ENCODE results near the gene SNCAIP.

The SNCAIP gene

GRCh38 chr5:122312591-122313406, 762 bp downstream of the SNCAIP start:
- peak; percentile 82 for ATAC-seq
- TF ChIP-seq TCF4 (CRISPR knock-in tag; IDR thresholded peaks at IDR 0.05; ENCODE audit: borderline replicate concordance) (0 out of 2 replicates have a peak, but pooled peaks have one; percentile 5), BACH2 (CRISPR knock-in tag; IDR thresholded peaks at IDR 0.05; ENCODE audit: borderline replicate concordance) (no peak), ZC3H10 (CRISPR knock-in tag; IDR thresholded peaks at IDR 0.05) (no peak), ZFP30 (CRISPR knock-in tag; IDR thresholded peaks at IDR 0.05) (no peak), GLIS3 (CRISPR knock-in tag; IDR thresholded peaks at IDR 0.05) (no peak), ZFP3 (CRISPR knock-in tag; IDR thresholded peaks at IDR 0.05) (no peak), ZNF565 (CRISPR knock-in tag; conservative IDR thresholded peaks at IDR 0.05; ENCODE audit: low read depth) (no peak)

- ATAC-seq = no peak
- no peak for TF ChIP-seq ZFP3 (CRISPR knock-in tag; IDR thresholded peaks at IDR 0.05)
- no peak for TF ChIP-seq ISL1 (CRISPR knock-in tag; IDR thresholded peaks at IDR 0.05)
- no peak for TF ChIP-seq PPARA (CRISPR knock-in tag; IDR thresholded peaks at IDR 0.05; ENCODE audit: borderline replicate concordance)
- no peak for TF ChIP-seq GLIS3 (CRISPR knock-in tag; IDR thresholded peaks at IDR 0.05)
- TF ChIP-seq RARB (CRISPR knock-in tag; IDR thresholded peaks at IDR 0.05) = no peak
- no peak for TF ChIP-seq CSDC2 (CRISPR knock-in tag; IDR thresholded peaks at IDR 0.05)
- no peak for TF ChIP-seq ARNTL (CRISPR knock-in tag; IDR thresholded peaks at IDR 0.05; ENCODE audit: borderline replicate concordance, low read depth)
- TF ChIP-seq BACH2 (CRISPR knock-in tag; IDR thresholded peaks at IDR 0.05; ENCODE audit: borderline replicate concordance) = no peak
- no peak for TF ChIP-seq ZFP30 (CRISPR knock-in tag; IDR thresholded peaks at IDR 0.05)
- TF ChIP-seq TOX (CRISPR knock-in tag; IDR thresholded peaks at IDR 0.05; ENCODE audit: borderline replicate concordance) = no peak
Measured at GRCh38 chr5:122314036-122314435, 2.0 kb downstream of the SNCAIP start.

GRCh38 chr5:122315521-122315920, 3.5 kb downstream of the SNCAIP start:
- ATAC-seq = no peak
- TF ChIP-seq TCF4 (CRISPR knock-in tag; IDR thresholded peaks at IDR 0.05; ENCODE audit: borderline replicate concordance) (no peak), ZNF565 (CRISPR knock-in tag; conservative IDR thresholded peaks at IDR 0.05; ENCODE audit: low read depth) (no peak), TSHZ2 (CRISPR knock-in tag; IDR thresholded peaks at IDR 0.05) (no peak), BACH2 (CRISPR knock-in tag; IDR thresholded peaks at IDR 0.05; ENCODE audit: borderline replicate concordance) (no peak), CREB5 (CRISPR knock-in tag; IDR thresholded peaks at IDR 0.05; ENCODE audit: low read depth) (no peak), RARB (CRISPR knock-in tag; IDR thresholded peaks at IDR 0.05) (no peak), ARNTL (CRISPR knock-in tag; IDR thresholded peaks at IDR 0.05; ENCODE audit: borderline replicate concordance, low read depth) (no peak), PATZ1 (CRISPR knock-in tag; IDR thresholded peaks at IDR 0.05; ENCODE audit: borderline replicate concordance) (no peak), TOX (CRISPR knock-in tag; IDR thresholded peaks at IDR 0.05; ENCODE audit: borderline replicate concordance) (no peak)

- no peak for ATAC-seq
- TF ChIP-seq ARNTL (CRISPR knock-in tag; IDR thresholded peaks at IDR 0.05; ENCODE audit: borderline replicate concordance, low read depth) (no peak), BACH2 (CRISPR knock-in tag; IDR thresholded peaks at IDR 0.05; ENCODE audit: borderline replicate concordance) (no peak), PATZ1 (CRISPR knock-in tag; IDR thresholded peaks at IDR 0.05; ENCODE audit: borderline replicate concordance) (no peak)
Measured at GRCh38 chr5:122316656-122317055, 4.6 kb downstream of the SNCAIP start.

All from SK-N-SH treated with all-trans-retinoic acid at 6 μM for 48 hours (cell line).